GM18907 (cell line): ENCODE results near the gene SORCS3.
A peak's percentile ranks its signal among the peaks of the same experiment; 100 is the strongest.

Experiments used
- ATAC-seq: cut with Tn5 transposase; IDR thresholded peaks from one replicate; pipeline ENCODE4 v1.9.1; 2021; ENCODE audit warnings: mild to moderate bottlenecking, moderate library complexity; ENCODE audit not compliant: unreplicated experiment

Gene SORCS3

DNA sequence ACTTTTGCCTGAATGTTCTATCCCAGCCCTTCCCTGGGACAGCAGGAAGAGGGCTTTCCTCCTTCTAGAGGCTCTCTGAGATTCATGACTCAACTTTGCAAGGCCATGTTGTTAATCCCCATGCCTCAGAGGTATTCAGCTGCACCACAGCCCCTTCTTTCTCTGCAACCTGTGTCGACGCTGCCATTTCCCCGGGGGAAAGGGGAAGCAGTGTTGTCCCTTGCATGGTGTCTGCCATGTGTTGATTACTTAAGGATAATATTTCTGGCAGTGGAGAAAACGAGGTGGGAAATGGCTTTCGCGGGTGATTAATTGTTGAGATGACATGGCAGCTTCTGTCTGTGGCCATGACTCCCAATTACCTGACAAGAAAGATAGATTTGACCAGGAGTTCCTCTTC lies 133.1 kb downstream of the SORCS3 start:
- ATAC-seq, result no peak

DNA sequence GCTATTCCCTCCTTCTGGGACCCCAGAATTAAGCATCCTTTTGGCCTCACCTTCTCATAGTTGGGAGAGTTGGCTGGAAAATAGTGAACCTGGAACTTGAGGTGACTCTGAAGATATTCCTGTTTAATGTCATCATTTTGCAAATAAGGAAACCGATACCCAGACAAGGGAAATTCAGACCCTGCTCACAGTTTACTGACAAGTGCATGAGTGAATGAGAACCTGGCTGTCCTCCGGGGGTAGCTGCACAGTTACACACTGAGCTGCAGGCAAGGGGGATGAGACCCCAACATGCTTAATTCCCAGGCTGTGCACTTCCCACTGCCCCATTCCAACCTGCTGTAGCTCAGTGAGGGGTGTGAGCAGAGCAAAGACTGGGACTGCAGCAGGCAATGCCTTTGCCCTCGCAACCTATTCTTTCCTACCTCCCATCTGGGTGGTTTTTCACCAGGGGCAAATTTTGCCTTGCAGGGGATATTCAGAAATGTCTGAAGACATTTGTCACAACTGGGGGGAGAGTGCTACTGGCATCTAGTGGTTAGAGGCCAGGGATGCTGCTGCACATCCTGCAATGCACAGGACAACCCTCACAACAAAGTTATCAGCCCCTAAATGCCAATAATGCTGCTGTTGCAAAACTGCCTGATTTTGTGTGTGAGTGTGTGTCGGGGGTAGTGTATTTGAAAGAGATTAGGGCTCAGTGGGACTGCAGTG lies 136.2 kb downstream of the SORCS3 start:
- ATAC-seq, result no peak

DNA sequence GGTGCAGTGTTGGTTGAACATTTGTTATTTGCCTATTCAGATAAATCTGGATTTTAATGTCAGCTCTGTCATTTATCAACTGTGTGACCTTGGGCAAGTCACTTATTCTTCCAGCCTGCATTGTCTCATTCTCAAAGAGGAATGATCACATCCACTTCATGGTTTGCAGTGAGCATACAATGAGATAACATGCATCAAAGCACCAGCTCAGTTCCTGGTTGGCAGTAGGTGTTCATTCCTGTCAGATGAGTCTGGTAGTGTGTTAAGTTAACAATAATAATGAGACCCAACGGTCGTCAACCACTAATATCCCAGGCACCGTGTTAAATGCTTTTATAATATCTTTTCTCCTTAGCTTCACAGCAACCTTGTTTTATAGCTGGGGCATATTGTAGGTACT lies 137.3 kb downstream of the SORCS3 start:
- ATAC-seq, result no peak

DNA sequence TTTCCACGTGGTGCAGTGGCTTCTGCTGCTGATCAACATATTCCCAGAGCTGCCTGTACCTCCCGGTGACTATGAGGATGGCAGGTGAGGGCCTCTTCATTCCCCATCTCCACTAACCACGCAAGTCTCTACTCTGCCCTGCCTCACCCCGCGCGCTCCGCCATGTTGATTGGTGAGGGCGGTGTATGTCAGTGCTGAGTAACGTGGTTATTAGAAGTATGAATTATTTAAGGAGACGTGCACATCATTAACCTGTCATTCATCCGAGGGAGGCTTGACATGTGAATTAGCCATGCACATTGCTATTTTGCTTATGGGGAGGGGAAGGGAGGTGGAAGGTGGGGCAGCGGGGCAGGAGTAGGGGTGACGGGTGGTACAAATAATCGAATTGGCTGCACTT lies 138.6 kb downstream of the SORCS3 start:
- ATAC-seq, result no peak

DNA sequence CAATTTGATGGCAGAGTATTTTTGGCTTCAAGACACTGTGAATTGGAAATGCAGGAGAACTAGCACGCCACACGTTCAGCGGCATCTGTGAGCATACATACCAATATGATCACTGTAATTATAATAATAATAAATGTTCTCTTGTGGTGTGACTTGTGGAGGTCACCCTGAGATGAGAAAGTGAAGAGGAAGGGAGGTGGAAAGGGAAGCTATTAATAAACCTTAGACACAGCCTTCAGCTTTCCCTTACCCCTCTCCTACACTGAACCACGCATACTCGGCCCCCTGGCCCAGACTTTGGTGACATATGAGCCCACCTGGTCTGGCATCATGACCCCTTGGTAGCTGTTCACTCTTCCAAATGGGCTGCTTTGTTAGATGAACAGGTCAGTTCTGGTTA lies 139.1 kb downstream of the SORCS3 start:
- ATAC-seq, result no peak

DNA sequence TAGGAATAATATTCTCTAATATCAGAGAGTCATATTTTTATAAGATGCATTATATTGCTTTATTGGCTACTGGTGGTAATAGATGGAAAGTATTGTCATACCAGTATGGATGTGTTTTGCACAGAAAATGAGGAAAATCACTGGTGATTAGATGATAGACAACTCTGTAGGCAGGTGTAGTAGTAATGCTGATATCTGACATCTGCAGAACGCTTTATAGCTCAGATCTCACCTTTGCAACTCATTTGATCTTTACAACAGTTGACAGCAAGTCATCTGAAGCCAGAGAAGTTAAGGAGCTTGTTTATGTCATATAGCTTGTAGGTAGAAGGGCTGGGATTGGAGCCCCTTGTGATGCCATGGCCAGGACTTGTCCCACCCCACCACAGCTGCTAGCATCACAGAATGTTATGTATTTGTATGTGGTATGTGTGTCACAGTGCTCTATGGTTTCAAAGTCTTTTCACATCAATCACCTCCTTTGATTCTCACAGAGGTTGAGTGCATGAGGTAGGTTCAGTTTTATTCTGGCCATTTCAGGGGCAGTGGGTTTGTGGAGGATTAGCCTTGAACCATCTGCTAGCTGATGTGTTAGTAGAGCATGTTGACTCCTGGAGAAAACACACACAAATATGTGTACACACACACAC lies 140.0 kb downstream of the SORCS3 start:
- no peak for ATAC-seq

DNA sequence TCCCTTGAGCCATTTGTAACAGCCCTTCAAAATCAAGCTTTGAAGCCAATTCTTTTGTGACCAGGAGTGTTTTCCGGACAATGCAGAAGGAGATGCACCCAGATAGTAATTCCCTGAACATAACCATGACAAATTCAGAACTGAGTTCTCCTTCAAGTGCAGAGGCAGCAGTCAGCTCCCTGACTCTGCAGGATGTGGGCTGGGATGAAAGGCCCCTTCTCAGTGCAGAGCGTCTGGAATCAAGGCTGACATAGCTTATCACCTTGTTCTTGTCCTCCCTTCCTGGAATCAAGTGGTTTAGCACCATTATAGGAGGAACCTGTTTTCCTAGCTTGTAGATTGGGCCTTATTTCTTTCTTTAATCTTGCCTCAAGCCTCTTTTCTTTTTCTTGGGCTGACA lies 143.4 kb downstream of the SORCS3 start:
- ATAC-seq, result no peak

DNA sequence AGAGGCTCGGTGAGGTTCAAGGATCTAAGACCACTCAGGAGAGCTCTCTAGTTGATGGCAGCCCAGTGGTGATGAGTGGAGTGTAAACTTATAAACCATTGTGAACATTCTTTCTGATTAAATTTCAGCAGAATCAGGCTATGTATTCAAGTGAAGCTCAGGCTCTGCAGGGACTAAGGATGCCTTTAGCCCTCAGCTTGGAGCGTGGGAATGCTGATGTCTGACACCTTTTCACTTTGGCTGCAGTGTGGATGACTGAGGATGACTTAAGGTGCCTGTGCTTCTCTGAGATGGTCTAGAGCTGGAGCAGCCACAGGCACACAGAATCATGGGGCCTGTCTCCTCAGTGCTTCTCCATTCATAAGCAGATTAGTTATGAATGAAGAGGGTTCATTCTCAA lies 150.4 kb downstream of the SORCS3 start:
- no peak for ATAC-seq

DNA sequence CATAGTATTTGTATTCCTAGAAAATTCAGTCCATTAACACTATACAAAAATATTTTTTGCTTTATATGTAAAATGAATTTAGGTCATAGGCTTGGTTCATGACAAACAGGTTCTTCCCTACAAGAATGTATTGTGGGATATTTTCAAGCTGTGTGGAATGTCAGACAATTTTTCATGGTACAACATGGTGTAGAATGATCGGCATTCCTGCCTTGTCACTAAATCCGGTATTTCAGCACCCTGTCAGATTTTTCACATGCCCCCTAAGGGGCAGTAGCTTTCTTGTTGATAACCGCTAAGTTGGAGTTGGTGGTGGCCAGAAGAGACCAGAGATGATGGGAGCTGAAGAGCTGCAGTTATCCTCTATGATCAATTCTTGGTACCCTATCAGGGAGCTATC lies 154.3 kb downstream of the SORCS3 start:
- no peak for ATAC-seq

DNA sequence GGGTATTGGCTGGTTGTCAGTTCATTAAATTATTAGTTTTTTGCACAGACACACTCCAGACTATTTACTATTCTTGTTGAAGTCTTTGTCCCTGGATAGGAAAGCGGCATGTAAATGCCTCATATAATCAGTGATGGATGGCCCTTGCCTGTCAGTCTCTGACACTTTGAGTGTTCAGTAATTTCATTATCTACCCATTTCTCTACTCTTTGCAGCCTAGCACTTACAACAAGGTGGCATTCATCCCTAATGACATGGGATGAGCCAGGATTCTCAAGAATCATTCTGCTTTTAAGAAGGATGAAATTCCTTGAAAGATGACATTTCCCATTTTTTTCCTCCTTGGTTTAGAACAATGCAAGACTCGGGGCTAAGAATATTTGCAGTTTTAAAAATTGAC lies 155.7 kb downstream of the SORCS3 start:
- no peak for ATAC-seq

DNA sequence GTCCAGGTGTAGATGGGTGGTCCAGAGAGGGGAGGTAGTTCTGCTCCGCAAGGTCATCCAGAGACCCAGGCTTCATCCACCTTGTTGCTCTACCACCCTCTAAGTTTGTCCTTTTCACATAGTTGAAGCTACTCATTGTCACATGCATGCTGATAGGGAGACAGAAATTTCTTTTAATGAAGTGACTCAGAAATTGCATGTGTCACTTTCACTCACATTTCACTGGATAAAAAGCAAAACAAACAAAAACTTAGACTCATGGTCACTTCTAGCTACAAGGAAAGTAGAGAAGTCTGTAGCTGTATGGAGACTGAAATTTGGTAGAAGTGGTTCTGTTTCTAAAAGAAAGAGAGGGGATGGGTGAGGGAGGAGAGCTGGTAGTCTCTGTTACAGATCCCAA lies 161.9 kb downstream of the SORCS3 start:
- no peak for ATAC-seq

DNA sequence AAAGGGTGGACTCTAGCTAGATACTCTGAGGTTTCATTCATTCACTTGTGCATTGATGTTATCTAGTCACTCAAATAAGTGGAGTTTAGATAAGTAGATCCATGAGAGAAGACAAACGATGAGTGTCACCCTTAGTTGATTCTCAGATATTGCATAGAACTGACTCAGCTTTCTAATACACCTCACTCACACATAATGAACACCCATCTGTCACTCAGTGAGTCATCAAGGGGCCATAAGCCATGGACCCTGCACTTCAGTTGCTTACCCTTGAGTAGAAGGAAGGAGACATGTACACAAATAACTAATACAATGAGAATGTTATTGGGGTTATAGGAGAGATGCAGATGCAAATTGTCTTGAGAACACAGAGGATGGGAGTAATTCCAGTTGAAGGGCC lies 163.8 kb downstream of the SORCS3 start:
- no peak for ATAC-seq

DNA sequence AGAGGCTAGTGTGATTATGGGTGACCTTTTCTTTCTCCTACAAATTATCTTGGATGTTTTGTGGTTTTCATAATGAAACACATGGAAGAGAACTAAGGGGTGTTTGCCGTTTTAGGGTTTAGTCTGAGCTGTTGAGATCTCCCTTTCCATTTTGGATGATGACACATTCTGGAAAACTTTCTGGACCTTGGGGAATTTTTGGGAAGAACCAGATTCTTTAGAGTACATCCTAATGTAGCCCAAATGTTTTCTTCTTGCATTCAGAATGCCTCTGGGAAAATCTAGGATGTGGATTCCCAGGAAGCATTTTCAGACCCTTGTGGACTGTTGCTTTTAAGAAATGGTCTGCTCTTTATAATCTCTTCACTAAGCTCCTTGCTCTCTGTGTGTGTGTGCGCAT lies 165.7 kb downstream of the SORCS3 start:
- ATAC-seq, result no peak

DNA sequence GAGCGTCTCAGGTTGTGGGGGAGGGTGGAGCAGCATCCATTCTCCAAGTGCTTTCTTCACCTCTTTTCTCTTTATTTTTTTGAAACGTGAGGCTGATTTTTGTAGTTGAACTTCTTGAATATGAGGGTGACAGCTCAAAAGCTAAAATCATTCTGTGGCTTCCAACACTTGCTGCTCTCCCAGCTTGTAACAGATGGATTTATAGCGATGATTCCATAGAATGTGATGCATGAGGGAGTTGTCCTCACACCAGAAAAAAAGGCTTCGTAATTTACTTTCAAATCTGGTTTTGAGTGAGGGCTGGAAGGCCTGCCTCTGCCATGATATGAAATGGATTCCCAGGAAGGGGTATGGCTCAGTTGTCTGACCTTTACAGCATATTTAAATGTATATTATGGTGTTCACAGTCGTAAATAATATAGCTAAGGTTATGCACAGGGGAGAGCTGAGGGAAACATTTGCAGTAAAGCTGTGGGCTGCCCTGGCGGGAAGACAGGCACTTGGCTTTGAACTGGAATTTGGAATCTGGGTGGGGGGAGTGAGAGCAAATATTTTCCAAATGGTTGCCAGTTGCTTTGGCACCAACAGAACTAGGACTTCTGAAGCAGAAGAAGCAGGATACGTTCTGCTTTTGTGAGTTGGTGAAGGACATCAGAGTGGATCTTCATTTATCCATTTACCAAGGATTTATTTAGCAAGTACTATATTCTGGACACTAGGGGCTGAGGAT lies 166.7 kb downstream of the SORCS3 start:
- ATAC-seq, result no peak

DNA sequence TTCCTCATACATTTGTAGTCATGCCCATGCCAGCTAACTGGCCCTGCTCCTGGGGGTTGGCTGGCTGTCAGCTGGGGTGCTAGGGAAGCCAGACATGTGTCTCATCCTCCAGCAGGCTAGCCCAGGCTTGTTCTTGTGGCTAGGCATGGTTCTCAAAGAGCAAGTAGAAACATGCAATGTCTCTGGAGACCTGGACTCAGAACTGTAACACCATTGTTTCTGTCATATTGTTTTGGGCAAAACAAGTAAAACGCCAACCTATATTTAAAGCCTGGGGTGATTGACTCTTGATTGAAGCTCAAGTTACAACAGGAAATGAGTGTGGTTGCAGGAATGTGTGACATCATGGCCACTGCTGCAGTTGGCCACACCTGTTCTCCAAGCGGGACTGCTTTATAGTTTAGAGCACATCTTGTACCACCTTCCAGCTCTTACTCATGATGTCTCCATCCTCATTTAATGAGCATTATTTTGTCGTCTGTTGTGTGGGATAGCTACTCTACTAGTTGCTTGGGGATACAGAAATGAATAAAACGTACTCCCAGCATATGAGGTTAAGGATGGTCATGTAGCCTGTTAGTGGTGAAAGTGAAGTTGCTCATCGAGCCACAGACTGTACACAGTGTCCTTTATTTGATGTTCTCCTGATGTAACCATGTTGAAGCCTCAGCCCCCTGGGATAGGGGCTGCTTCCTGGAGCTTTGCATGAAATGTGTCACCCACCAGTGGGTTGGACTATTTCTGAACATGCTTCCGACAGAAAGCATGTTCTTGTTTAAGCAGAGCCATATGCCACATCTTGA lies 168.4 kb downstream of the SORCS3 start:
- peak; percentile 84 for ATAC-seq

DNA sequence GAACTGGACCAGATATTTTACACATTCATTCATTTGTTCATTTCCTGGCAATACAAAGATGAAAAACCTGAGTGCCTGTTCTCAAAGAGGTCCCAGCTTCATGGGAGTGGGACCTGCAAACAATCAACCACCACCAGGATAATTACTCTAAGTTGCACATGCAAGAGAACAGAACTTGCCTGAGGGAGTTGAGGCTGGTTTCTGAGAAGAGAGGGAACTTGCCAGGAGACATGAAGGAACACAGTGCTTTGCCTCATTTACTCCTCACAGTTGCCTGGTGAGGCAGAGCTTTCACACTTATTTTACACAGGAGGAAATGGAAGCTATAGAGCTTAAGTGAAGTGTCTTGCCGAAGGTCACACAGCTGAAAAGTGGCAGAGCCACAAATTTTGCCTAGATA lies 170.1 kb downstream of the SORCS3 start:
- no peak for ATAC-seq

DNA sequence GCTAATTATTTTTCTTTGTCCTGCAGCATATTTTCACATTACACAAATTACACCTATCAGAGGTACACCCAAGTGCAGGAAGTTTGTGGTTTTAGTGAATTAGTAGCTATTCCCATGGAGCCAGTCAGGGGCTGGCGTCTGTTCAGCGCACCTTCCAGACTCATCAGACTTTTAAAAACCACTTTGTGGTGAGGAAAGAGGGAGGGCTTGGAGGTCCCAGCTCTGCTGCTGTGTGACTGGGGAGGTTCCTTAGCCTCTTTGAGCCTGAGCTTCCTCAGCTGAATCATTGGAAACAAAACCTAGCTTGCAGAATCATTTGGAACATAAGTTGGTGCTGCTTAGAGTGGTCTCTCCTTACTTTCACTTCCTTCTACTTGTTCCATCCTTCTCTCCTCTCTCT lies 175.4 kb downstream of the SORCS3 start:
- no peak for ATAC-seq

DNA sequence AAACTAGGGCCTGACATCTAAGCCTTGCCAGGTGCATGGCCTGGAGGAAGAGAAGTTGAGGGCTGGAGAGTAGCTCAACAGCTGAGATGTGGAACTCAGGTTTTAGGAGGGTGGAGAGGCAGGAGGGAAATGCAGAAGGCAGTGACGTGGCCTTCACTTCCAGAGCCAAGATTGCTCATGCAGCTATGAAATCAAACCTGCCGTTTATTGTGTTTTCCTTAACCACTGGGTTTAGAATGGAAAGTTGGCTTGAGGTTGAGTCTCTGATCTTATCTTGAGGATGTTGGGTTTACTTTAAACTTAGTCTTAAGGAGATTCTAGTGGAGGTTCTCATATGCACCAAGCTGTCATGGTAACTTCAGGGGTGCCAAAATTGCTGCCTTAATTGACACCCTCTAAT lies 178.6 kb downstream of the SORCS3 start:
- no peak for ATAC-seq

DNA sequence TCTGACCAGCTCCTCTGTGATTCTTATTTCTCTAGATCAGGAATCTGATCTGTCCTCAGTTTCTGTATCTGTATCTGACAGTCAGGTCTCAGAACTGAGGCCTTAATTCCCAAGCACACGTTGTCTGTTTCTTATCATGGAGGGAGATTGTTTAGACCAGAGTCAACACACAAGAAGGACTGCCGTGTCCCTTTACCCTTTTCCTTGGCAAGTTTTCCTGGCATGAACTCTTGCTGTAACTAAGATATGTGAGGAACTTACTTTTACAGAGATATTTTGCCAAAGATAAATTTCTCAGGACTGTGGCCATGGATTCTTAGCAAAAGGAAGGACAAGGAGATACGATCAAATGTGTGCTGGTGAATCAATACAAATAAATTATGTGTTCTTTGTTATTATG lies 181.0 kb downstream of the SORCS3 start:
- no peak for ATAC-seq

DNA sequence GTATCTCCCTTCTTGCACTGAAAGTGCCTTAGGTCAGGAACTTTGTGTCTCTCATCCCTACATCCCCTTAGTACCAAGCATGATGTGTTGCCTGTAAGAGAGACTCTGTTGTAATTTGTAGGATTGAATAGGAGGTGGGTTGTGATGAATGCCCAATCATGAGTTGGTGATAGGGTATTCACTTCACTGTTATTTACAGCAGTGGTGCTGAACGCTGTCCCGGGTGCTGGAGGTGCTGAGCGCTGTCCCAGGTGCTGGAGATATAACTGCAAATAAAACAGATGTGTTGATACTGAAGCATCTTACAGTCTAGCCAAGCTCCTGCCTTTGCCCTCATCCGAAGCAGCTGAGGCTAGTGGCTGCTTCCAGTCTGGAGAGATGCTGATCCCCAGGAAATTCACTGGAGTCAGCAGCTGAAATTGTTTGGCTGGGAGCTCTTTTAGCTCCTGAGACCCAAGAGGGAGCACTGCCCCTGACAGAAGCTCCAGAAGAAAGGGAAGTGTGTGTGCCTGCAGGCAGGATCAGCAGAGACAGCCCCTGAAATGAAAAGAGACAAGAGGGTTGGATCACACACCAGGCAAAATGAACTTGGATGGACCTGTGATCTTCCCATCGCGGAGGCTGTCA lies 183.4 kb downstream of the SORCS3 start:
- ATAC-seq, result no peak

DNA sequence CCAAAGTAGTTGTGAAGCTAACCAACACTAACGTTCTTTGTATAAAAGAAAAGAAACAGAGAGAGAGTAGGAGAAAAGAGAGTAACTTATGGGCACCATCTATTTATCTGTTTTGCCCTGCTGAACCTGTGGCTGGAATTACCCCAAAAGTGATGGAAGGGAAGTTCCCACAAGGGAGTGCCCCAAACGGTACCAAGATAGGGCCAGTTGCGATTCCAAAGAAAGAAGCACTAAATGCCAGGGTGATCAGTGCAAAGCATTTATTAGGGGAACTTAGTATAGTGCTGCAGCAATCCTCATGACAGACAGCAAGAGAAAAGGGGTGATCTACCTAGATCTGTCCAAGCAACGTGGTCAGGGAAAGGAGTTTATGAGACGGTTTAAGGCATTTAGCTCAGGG lies 190.2 kb downstream of the SORCS3 start:
- no peak for ATAC-seq
